ENCODE data around the gene CCDC142. TPM values are rescaled to one million over a fixed set of nuclear protein-coding genes. Genes with fewer than 3 reads are reported as not detected.

The CCDC142 gene
- total and polyA plus RNA-seq, 8 donors, result 3.2 to 78.2 (median 21.2) TPM

GRCh38 chr2:74502147-74502719 is 19.4 kb upstream of the CCDC142 start:
- 15 to 26% (median 17%) methylated on average over 32 of the region's 32 CpGs for WGBS, 5 donors
- H3K4me3 ChIP-seq, result peak overlapping the region; percentile 47 to 67 (median 52)
- TF ChIP-seq POLR2AphosphoS5 (IDR thresholded peaks at IDR 0.05) (peak in 2 of 3 donors; percentile 61 to 72), EP300 (IDR thresholded peaks at IDR 0.05) (no peak)
- peak overlapping the region; percentile 85 to 95 (median 93) for H3K27ac ChIP-seq
- H3K27me3 ChIP-seq, result peaks cover 0 to 70% (median 30%) of the 10 kb centered on the region in 3 donors
- H3K36me3 ChIP-seq, result peaks cover 6 to 22% (median 17%) of the 10 kb centered on the region in 4 donors
- DNase-seq, result peak; percentile 68 to 85
- intact Hi-C loops (cut with DNase I; ENCODE audit: low total_unique reads), result no loop called here
- H3K9me3 ChIP-seq, result no peaks in the 10 kb centered on the region
- H3K4me1 ChIP-seq, result peaks cover 71 to 86% (median 85%) of the 10 kb centered on the region in 4 donors

- DNase-seq, result no peak
- TF ChIP-seq POLR2AphosphoS5 (IDR thresholded peaks at IDR 0.05) (no peak), POLR2A (IDR thresholded peaks at IDR 0.05) (no peak), CTCF (IDR thresholded peaks at IDR 0.05) (no peak), EP300 (IDR thresholded peaks at IDR 0.05) (no peak)
- no peaks in the 10 kb centered on the region for H3K9me3 ChIP-seq
- peaks cover 6 to 22% (median 17%) of the 10 kb centered on the region in 4 donors for H3K36me3 ChIP-seq
- peaks cover 67 to 82% (median 79%) of the 10 kb centered on the region in 4 donors for H3K4me1 ChIP-seq
- H3K27ac ChIP-seq, result peak overlapping the region in 1 of 5 donors; percentile 93
- H3K4me3 ChIP-seq, result peak overlapping the region in 1 of 4 donors; percentile 67
- H3K27me3 ChIP-seq, result peaks cover 0 to 77% (median 30%) of the 10 kb centered on the region in 3 donors
- intact Hi-C loops (cut with DNase I; ENCODE audit: low total_unique reads), result no loop called here
- 74 to 87% (median 81%) methylated on average over 18 of the region's 18 CpGs for WGBS, 5 donors
Observed at GRCh38 chr2:74501335-74502071, 18.7 kb upstream of the CCDC142 start.

- Histone ChIP-seq H3K9me3 (no peaks in the 10 kb centered on the region), H3K27ac (no peak overlapping the region), H3K27me3 (peaks cover 0 to 77% (median 30%) of the 10 kb centered on the region in 3 donors), H3K36me3 (peaks cover 6 to 13% (median 11%) of the 10 kb centered on the region in 4 donors), H3K4me1 (peaks cover 57 to 73% (median 70%) of the 10 kb centered on the region in 4 donors), H3K4me3 (no peak overlapping the region)
- DNase-seq, result no peak
- intact Hi-C loops (cut with DNase I; ENCODE audit: low total_unique reads), result no loop called here
- TF ChIP-seq EP300 (IDR thresholded peaks at IDR 0.05), result no peak
- TF ChIP-seq POLR2A (IDR thresholded peaks at IDR 0.05), result no peak
- no peak for TF ChIP-seq POLR2AphosphoS5 (IDR thresholded peaks at IDR 0.05)
- TF ChIP-seq CTCF (IDR thresholded peaks at IDR 0.05), result no peak
Observed at GRCh38 chr2:74500578-74500946, 17.8 kb upstream of the CCDC142 start.

- intact Hi-C loops (cut with DNase I; ENCODE audit: low total_unique reads), result no loop called here
- Histone ChIP-seq H3K27me3 (peaks cover 0 to 77% (median 30%) of the 10 kb centered on the region in 3 donors), H3K4me3 (peak overlapping the region in 2 of 4 donors; percentile 40 to 42), H3K27ac (no peak overlapping the region), H3K4me1 (peaks cover 52 to 68% (median 65%) of the 10 kb centered on the region in 4 donors), H3K9me3 (no peaks in the 10 kb centered on the region), H3K36me3 (peaks cover 2 to 8% (median 6%) of the 10 kb centered on the region in 4 donors)
- WGBS, 5 donors, result 58 to 73% (median 69%) methylated on average over 14 to 15 of the region's 15 CpGs
- no peak for DNase-seq
- TF ChIP-seq CTCF (IDR thresholded peaks at IDR 0.05), result no peak
- no peak for TF ChIP-seq POLR2AphosphoS5 (IDR thresholded peaks at IDR 0.05)
- no peak for TF ChIP-seq POLR2A (IDR thresholded peaks at IDR 0.05)
- TF ChIP-seq EP300 (IDR thresholded peaks at IDR 0.05), result no peak
Observed at GRCh38 chr2:74499940-74500577, 17.3 kb upstream of the CCDC142 start.

Data from stomach (tissue), 9 donors.